ENCODE measurements around the gene CERS1. TPM values are rescaled to one million over a fixed set of nuclear protein-coding genes. Genes with fewer than 3 reads are reported as not detected.

CERS1 gene
- total and polyA plus RNA-seq, 2 experiments from 2014 or later, result 0.38 to 0.54 TPM

- Histone ChIP-seq H3K4me2 (ENCODE audit: unreplicated experiment) (no peak overlapping the region), H3K79me2 (ENCODE audit: insufficient read depth) (no peaks in the 10 kb centered on the region), H3K4me3 (no peak overlapping the region), H3K27me3 (replicated peaks; ENCODE audit: insufficient read depth) (no peaks in the 10 kb centered on the region), H3K9me3 (ENCODE audit: low read depth) (no peaks in the 10 kb centered on the region), H4K20me1 (ENCODE audit: insufficient read depth) (no peaks in the 10 kb centered on the region), H3K9me2 (ENCODE audit: insufficient read depth) (no peaks in the 10 kb centered on the region), H3K36me3 (ENCODE audit: low read depth) (no peaks in the 10 kb centered on the region), H3F3A (ENCODE audit: insufficient read depth) (peaks cover 6% of the 10 kb centered on the region; the same call in 1 of the 2 replicates), H3K4me1 (ENCODE audit: insufficient read depth) (no peaks in the 10 kb centered on the region), H3K9ac (no peak overlapping the region), H3K27ac (no peak overlapping the region), H2AFZ (no peak overlapping the region)
- no peak for TF ChIP-seq EZH2phosphoT487 (IDR thresholded peaks at IDR 0.05; ENCODE audit: insufficient read depth, low read depth)
- no peak for TF ChIP-seq EZH2 (IDR thresholded peaks at IDR 0.05; ENCODE audit: insufficient read depth, poor library complexity, severe bottlenecking)
- DNase-seq, result no peak
- in situ Hi-C loops (cut with MboI), result no loop called here
- WGBS, 2 experiments (ENCODE audit: low coverage in 1 of 2, low lambda C conversion rate in 2 of 2, missing lambda C conversion rate in 2 of 2), result 89 to 91% methylated on average over 19 to 25 of the region's 25 CpGs
Observed at GRCh38 chr19:18878058-18878797, 17.7 kb downstream of the CERS1 start.

DNA sequence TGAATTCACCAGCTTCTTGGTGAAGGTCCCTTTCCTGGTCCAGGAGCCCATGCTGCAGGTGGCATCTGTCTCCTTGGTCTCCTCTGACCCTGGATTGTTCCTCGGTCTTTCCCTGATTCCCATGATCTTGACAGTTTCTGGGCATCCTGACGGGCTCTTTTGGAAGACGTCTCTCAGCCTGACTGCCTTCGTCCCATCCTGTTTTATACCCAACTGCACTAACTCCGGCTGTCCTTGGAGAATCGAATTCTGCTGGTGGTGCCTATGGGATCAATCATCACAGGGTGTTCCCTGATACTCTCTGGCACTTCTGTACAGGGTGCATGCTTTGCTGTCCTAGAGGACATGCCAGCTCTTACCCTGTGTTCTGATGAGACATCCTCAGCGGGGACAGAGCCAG, 19.1 kb downstream of the CERS1 start:
- no peak for DNase-seq
- 85 to 89% methylated on average over 7 of the region's 7 CpGs for WGBS, 2 experiments (ENCODE audit: low coverage in 1 of 2, low lambda C conversion rate in 2 of 2, missing lambda C conversion rate in 2 of 2)
- Histone ChIP-seq H4K20me1 (ENCODE audit: insufficient read depth) (no peaks in the 10 kb centered on the region), H3K27me3 (replicated peaks; ENCODE audit: insufficient read depth) (no peaks in the 10 kb centered on the region), H3K4me1 (ENCODE audit: insufficient read depth) (no peaks in the 10 kb centered on the region), H3K27ac (no peak overlapping the region), H3K4me3 (no peak overlapping the region), H3K4me2 (ENCODE audit: unreplicated experiment) (no peak overlapping the region), H3F3A (ENCODE audit: insufficient read depth) (peaks cover 6% of the 10 kb centered on the region), H3K9me3 (ENCODE audit: low read depth) (no peaks in the 10 kb centered on the region), H3K9me2 (ENCODE audit: insufficient read depth) (no peaks in the 10 kb centered on the region), H3K9ac (no peak overlapping the region), H3K36me3 (ENCODE audit: low read depth) (no peaks in the 10 kb centered on the region), H3K79me2 (ENCODE audit: insufficient read depth) (no peaks in the 10 kb centered on the region), H2AFZ (no peak overlapping the region)
- no peak for TF ChIP-seq EZH2phosphoT487 (IDR thresholded peaks at IDR 0.05; ENCODE audit: insufficient read depth, low read depth)
- no peak for TF ChIP-seq EZH2 (IDR thresholded peaks at IDR 0.05; ENCODE audit: insufficient read depth, poor library complexity, severe bottlenecking)
- in situ Hi-C loops (cut with MboI), result no loop called here

- no peaks in the 10 kb centered on the region for H3K9me3 ChIP-seq (ENCODE audit: low read depth)
- peaks cover 6% of the 10 kb centered on the region for H3F3A ChIP-seq (ENCODE audit: insufficient read depth)
- H3K27ac ChIP-seq, result no peak overlapping the region
- no peaks in the 10 kb centered on the region for H3K79me2 ChIP-seq (ENCODE audit: insufficient read depth)
- no peaks in the 10 kb centered on the region for H3K36me3 ChIP-seq (ENCODE audit: low read depth)
- no peaks in the 10 kb centered on the region for H3K27me3 ChIP-seq (replicated peaks; ENCODE audit: insufficient read depth)
- no peak overlapping the region for H3K9ac ChIP-seq
- H3K9me2 ChIP-seq (ENCODE audit: insufficient read depth), result no peaks in the 10 kb centered on the region
- in situ Hi-C loops (cut with MboI), result no loop called here
- H3K4me2 ChIP-seq (ENCODE audit: unreplicated experiment), result no peak overlapping the region
- 57 to 58% methylated on average over 5 of the region's 5 CpGs for WGBS, 2 experiments (ENCODE audit: low coverage in 1 of 2, low lambda C conversion rate in 2 of 2, missing lambda C conversion rate in 2 of 2)
- DNase-seq, result peak; percentile 44
- TF ChIP-seq EZH2 (IDR thresholded peaks at IDR 0.05; ENCODE audit: insufficient read depth, poor library complexity, severe bottlenecking) (no peak), EZH2phosphoT487 (IDR thresholded peaks at IDR 0.05; ENCODE audit: insufficient read depth, low read depth) (no peak)
- H4K20me1 ChIP-seq (ENCODE audit: insufficient read depth), result no peaks in the 10 kb centered on the region
- H3K4me1 ChIP-seq (ENCODE audit: insufficient read depth), result no peaks in the 10 kb centered on the region
- no peak overlapping the region for H2AFZ ChIP-seq
- H3K4me3 ChIP-seq, result no peak overlapping the region
Observed at GRCh38 chr19:18875726-18876125, 20.2 kb downstream of the CERS1 start.

DNA sequence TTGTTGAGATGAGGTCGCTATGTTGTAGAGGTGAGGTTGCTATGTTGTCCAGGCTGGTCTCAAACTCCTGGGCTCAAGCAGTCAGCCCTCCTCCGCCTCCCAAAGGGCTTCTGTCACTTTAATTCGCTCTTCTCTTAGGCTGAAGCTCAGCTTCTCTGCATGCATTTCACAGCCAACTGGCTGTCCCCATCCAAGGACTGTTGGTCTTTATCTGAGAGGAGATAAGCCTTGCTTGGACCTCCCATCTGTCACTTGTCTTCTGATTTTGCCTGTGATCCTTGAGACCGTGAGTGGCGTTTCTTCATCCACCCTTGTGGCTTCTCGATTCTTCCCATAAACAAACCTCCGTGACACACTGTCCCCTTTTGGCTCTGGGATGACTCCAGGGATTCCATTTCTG, 24.4 kb downstream of the CERS1 start:
- H3K79me2 ChIP-seq (ENCODE audit: insufficient read depth), result no peaks in the 10 kb centered on the region
- no peaks in the 10 kb centered on the region for H4K20me1 ChIP-seq (ENCODE audit: insufficient read depth)
- H3K9me3 ChIP-seq (ENCODE audit: low read depth), result no peaks in the 10 kb centered on the region
- peaks cover 6% of the 10 kb centered on the region; the same call in 1 of the 2 replicates for H3K36me3 ChIP-seq (ENCODE audit: low read depth)
- no peak overlapping the region for H3K4me2 ChIP-seq (ENCODE audit: unreplicated experiment)
- H3K9ac ChIP-seq, result no peak overlapping the region
- H3K27ac ChIP-seq, result no peak overlapping the region
- in situ Hi-C loops (cut with MboI), result no loop called here
- no peak overlapping the region for H3K4me3 ChIP-seq
- TF ChIP-seq EZH2phosphoT487 (IDR thresholded peaks at IDR 0.05; ENCODE audit: insufficient read depth, low read depth) (no peak), EZH2 (IDR thresholded peaks at IDR 0.05; ENCODE audit: insufficient read depth, poor library complexity, severe bottlenecking) (no peak)
- no peaks in the 10 kb centered on the region for H3K4me1 ChIP-seq (ENCODE audit: insufficient read depth)
- H3K9me2 ChIP-seq (ENCODE audit: insufficient read depth), result no peaks in the 10 kb centered on the region
- H3F3A ChIP-seq (ENCODE audit: insufficient read depth), result peaks cover 6% of the 10 kb centered on the region
- DNase-seq, result no peak
- 87 to 92% methylated on average over 7 of the region's 7 CpGs for WGBS, 2 experiments (ENCODE audit: low coverage in 1 of 2, low lambda C conversion rate in 2 of 2, missing lambda C conversion rate in 2 of 2)
- no peak overlapping the region for H2AFZ ChIP-seq
- H3K27me3 ChIP-seq (replicated peaks; ENCODE audit: insufficient read depth), result no peaks in the 10 kb centered on the region
